Neural progenitor cell (in vitro differentiated cells): ENCODE measurements around the gene ZNF469. TPM values are rescaled to one million over a fixed set of nuclear protein-coding genes. Genes with fewer than 3 reads are reported as not detected.

Source experiments
- DNase-seq: peaks from one replicate; pipeline ENCODE4 v3.0.0-alpha.2; 2016; ENCODE audit warnings: low spot score
- H2AFZ ChIP-seq: fragments of 200-600 bp; sonication (generic); replicated peaks from 2 replicates; pipeline ENCODE4 v1.6.1; 2016; ENCODE audit warnings: antibody characterized with exemption
- H3F3A ChIP-seq: fragments of 200-600 bp; sonication (generic); 2 replicates; pipeline ENCODE4 v1.6.1; 2016; ENCODE audit warnings: antibody characterized with exemption, low read depth
- H3K27ac ChIP-seq: fragments of 200-600 bp; sonication (generic); 2 replicates; pipeline ENCODE4 v1.5.1; 2016; ENCODE audit warnings: mild to moderate bottlenecking
- H3K27me3 ChIP-seq: fragments of 200-600 bp; sonication (generic); 2 replicates; pipeline ENCODE4 v1.6.1; 2016; ENCODE audit warnings: mild to moderate bottlenecking, moderate library complexity
- H3K36me3 ChIP-seq: fragments of 200-600 bp; sonication (generic); 2 replicates; pipeline ENCODE4 v1.5.1; 2016
- H3K4me1 ChIP-seq: fragments of 200-600 bp; sonication (generic); 2 replicates; pipeline ENCODE4 v1.6.1; 2016; ENCODE audit warnings: mixed run types
- H3K4me2 ChIP-seq: fragments of 200-600 bp; sonication (generic); 2 replicates; pipeline ENCODE4 v1.6.1; 2016
- H3K4me3 ChIP-seq: fragments of 200-600 bp; sonication (generic); 2 replicates; pipeline ENCODE4 v1.5.1; 2016
- H3K79me2 ChIP-seq: fragments of 200-600 bp; sonication (generic); 2 replicates; pipeline ENCODE4 v1.6.1; 2016; ENCODE audit warnings: low read depth
- H3K9ac ChIP-seq: fragments of 200-600 bp; sonication (generic); 2 replicates; pipeline ENCODE4 v1.6.1; 2016
- H3K9me3 ChIP-seq: fragments of 200-600 bp; sonication (generic); 2 replicates; pipeline ENCODE4 v1.5.1; 2016; ENCODE audit warnings: low read depth
- H4K20me1 ChIP-seq: fragments of 200-600 bp; sonication (generic); 2 replicates; pipeline ENCODE4 v1.6.1; 2016; ENCODE audit warnings: low read depth
- H3K27ac Mint-ChIP-seq: 3 replicates; pipeline ENCODE4 v1.8.0; 2021; ENCODE audit warnings: mixed read lengths
- H3K27me3 Mint-ChIP-seq: 2 replicates; pipeline ENCODE4 v1.8.0; 2022; ENCODE audit warnings: low read depth, mild to moderate bottlenecking, inconsistent platforms, moderate library complexity, mixed read lengths; ENCODE audit not compliant: insufficient read depth
- H3K36me3 Mint-ChIP-seq: 3 replicates; pipeline ENCODE4 v1.8.0; 2021; ENCODE audit warnings: mixed read lengths
- H3K4me1 Mint-ChIP-seq: 3 replicates; pipeline ENCODE4 v1.8.0; 2021; ENCODE audit warnings: mixed read lengths
- H3K4me3 Mint-ChIP-seq: 3 replicates; pipeline ENCODE4 v1.8.0; 2021; ENCODE audit warnings: mild to moderate bottlenecking, moderate library complexity, mixed read lengths
- H3K9me3 Mint-ChIP-seq: 3 replicates; pipeline ENCODE4 v1.8.0; 2020; ENCODE audit warnings: mixed read lengths
- CTCF ChIP-seq: fragments of 200-600 bp; sonication (generic); IDR thresholded peaks from 2 replicates; pipeline ENCODE4 v1.5.1; 2017; ENCODE audit warnings: antibody characterized with exemption, mild to moderate bottlenecking
- EZH2 ChIP-seq: fragments of 200-600 bp; sonication (generic); IDR thresholded peaks from 2 replicates; pipeline ENCODE4 v1.6.1; 2017; ENCODE audit warnings: antibody characterized with exemption, mild to moderate bottlenecking, moderate library complexity
- EZH2phosphoT487 ChIP-seq: fragments of 200-600 bp; sonication (generic); IDR thresholded peaks from 2 replicates; pipeline ENCODE4 v1.6.1; 2017; ENCODE audit warnings: antibody characterized with exemption
- total RNA-seq: library from RNA; depleted of rRNA; stranded (reverse); fragments of >200 nt; gene quantifications from 2 replicates; pipeline ENCODE4 v1.2.3, GENCODE V29; 2015; ENCODE audit warnings: low replicate concordance

The ZNF469 gene
- total RNA-seq, 1 donor from 2014 or later = 0.02 TPM

DNA sequence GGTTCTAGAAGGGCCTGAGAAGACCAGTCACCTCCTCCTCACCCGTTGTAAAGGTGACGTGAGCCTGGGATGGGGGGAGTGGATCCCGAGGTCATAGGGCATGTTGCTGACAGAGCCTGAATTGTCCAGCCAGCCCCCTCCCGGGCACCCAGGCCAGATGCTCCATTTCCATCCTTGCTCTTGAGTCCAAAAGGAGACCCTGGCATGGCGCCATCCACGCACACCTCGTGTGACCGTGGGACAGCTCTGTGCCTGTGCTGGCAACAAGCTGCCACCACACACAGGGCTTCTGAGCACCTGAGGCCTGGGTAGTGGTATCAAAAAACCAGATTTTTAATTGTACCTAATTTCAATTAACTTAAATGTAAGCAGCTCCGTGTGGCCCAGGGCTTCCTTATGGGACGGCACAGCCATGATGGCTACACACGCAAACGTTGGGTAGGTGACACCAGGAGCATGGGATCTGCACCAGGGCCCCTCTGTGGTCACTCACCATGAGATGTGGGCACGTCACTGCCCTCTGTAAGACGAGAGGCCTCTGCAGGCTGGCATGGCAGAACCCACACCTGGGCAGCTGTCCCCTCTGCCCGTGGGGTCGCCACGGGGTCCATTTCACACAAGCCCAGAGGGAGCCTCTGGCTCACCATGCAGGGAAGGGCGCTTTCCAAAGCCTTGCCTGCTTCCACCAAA is 37.6 kb upstream of the ZNF469 start:
- Histone ChIP-seq H3K36me3 (no peaks in the 10 kb centered on the region), H3F3A (no peaks in the 10 kb centered on the region), H3K9ac (no peak overlapping the region), H3K4me1 (no peaks in the 10 kb centered on the region), H2AFZ (no peak overlapping the region), H3K27me3 (no peaks in the 10 kb centered on the region), H4K20me1 (no peaks in the 10 kb centered on the region), H3K27ac (no peak overlapping the region), H3K4me3 (no peak overlapping the region), H3K4me2 (no peak overlapping the region), H3K9me3 (no peaks in the 10 kb centered on the region), H3K79me2 (no peaks in the 10 kb centered on the region)
- Mint-ChIP-seq H3K9me3 (peaks cover 13% of the 10 kb centered on the region), H3K4me1 (peaks cover 6% of the 10 kb centered on the region), H3K27ac (no peak overlapping the region), H3K36me3 (peaks cover 2% of the 10 kb centered on the region), H3K4me3 (no peak overlapping the region), H3K27me3 (peaks cover 7% of the 10 kb centered on the region)
- no peak for DNase-seq
- TF ChIP-seq EZH2phosphoT487 (no peak), CTCF (no peak), EZH2 (no peak)

GRCh38 chr16:88345721-88346560 is 36.8 kb upstream of the ZNF469 start:
- no peaks in the 10 kb centered on the region for H3K4me1 ChIP-seq
- H3F3A ChIP-seq = no peaks in the 10 kb centered on the region
- TF ChIP-seq CTCF (no peak), EZH2phosphoT487 (no peak), EZH2 (no peak)
- peaks cover 7% of the 10 kb centered on the region for H3K27me3 Mint-ChIP-seq
- H3K27ac Mint-ChIP-seq = no peak overlapping the region
- H3K27ac ChIP-seq = no peak overlapping the region
- H3K4me2 ChIP-seq = no peak overlapping the region
- peaks cover 2% of the 10 kb centered on the region for H3K36me3 Mint-ChIP-seq
- H3K4me3 ChIP-seq = no peak overlapping the region
- H2AFZ ChIP-seq = no peak overlapping the region
- H3K9me3 ChIP-seq = no peaks in the 10 kb centered on the region
- no peaks in the 10 kb centered on the region for H4K20me1 ChIP-seq
- H3K9ac ChIP-seq = no peak overlapping the region
- peaks cover 11% of the 10 kb centered on the region for H3K4me1 Mint-ChIP-seq
- no peak for DNase-seq
- no peaks in the 10 kb centered on the region for H3K36me3 ChIP-seq
- no peak overlapping the region for H3K4me3 Mint-ChIP-seq
- H3K27me3 ChIP-seq = no peaks in the 10 kb centered on the region
- no peaks in the 10 kb centered on the region for H3K79me2 ChIP-seq
- H3K9me3 Mint-ChIP-seq = peaks cover 13% of the 10 kb centered on the region

DNA sequence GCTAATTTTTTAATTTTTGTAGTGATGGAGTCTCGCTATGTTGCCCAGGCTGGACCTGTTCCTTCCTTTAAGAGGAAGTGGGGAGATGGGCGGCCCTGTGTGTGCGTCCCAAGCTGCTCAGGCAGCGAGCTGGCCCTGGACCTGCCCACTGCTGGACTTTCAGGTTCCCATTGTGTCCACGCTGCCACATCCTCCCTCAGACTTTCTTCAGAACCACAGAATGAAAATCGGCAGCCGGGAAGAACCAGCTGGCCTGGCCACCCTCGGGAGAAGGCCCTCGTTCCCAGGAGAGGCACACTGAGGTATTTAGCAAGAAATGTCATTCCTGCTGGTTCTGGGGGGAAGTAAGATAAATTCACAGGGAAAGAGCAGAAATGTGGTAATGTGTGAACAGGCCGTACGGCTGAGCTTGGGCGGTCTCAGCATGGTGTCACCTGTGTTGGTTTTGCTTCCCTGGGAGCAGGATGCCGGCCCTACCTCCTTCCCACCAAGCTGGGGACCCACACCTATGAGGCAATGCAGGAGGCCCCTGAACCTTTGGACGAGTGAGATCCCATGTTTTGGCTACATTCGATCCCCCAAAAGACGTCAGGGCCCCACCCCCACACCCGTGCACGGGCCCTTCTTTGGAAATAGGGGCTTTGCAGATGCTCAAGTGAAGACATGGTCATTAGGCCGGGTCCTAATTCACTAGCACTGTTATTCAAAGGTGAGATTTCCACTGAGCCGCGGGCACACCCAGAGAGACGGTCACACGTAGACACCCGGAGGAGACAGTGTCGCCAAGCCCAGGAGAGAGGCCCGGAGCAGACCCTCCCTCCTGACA is 35.9 kb upstream of the ZNF469 start:
- Histone ChIP-seq H3K79me2 (no peaks in the 10 kb centered on the region), H3K9ac (no peak overlapping the region), H3K27ac (no peak overlapping the region), H3K27me3 (no peaks in the 10 kb centered on the region), H3K4me1 (no peaks in the 10 kb centered on the region), H4K20me1 (no peaks in the 10 kb centered on the region), H3K4me2 (no peak overlapping the region), H3K9me3 (no peaks in the 10 kb centered on the region), H3K36me3 (no peaks in the 10 kb centered on the region), H3K4me3 (no peak overlapping the region), H2AFZ (no peak overlapping the region), H3F3A (no peaks in the 10 kb centered on the region)
- H3K4me3 Mint-ChIP-seq = no peak overlapping the region
- peaks cover 13% of the 10 kb centered on the region for H3K9me3 Mint-ChIP-seq
- DNase-seq = no peak
- peaks cover 13% of the 10 kb centered on the region for H3K4me1 Mint-ChIP-seq
- H3K27ac Mint-ChIP-seq = no peak overlapping the region
- H3K36me3 Mint-ChIP-seq = peaks cover 2% of the 10 kb centered on the region
- H3K27me3 Mint-ChIP-seq = peaks cover 8% of the 10 kb centered on the region
- TF ChIP-seq EZH2phosphoT487 = no peak
